Caco-2 (cell line): ENCODE measurements around the gene MBP. TPM values are rescaled to one million over a fixed set of nuclear protein-coding genes. Genes with fewer than 3 reads are reported as not detected.

ENCODE experiments used
- BruUV-seq: library from RNA; stranded (reverse); fragments of 400-500 nt; replicated peaks from 2 replicates; lab custom pipeline; 2021; lab: Mats Ljungman, UMichigan
- CTCF ChIA-PET: fragments of 300-600 bp; sonication (Branson Sonifier 250); formaldehyde crosslinking; loops from one replicate; lab custom pipeline; 2022; ENCODE audit warnings: antibody characterized with exemption; lab: Charles Lee
- POLR2A ChIA-PET: fragments of 300-600 bp; sonication (Branson Sonifier 250); formaldehyde crosslinking; loops from one replicate; lab custom pipeline; 2022; ENCODE audit warnings: antibody characterized with exemption; lab: Charles Lee
- DNase-seq, 2 experiments: peaks; one replicate each; pipeline versions ENCODE4 v3.0.0 to v3.0.0-alpha.2; 2020 to 2022
- H3K27me3 ChIP-seq: replicated peaks from 2 replicates; pipeline ENCODE4 v1.6.0; 2011; ENCODE audit warnings: low read length; ENCODE audit not compliant: control insufficient read depth, insufficient read depth
- H3K36me3 ChIP-seq: 2 replicates; pipeline ENCODE4 v1.5.1; 2011; ENCODE audit warnings: low read length; ENCODE audit not compliant: control insufficient read depth, insufficient read depth
- H3K4me1 ChIP-seq: fragments of 250-450 bp; sonication (Bioruptor Pico); 2 replicates; pipeline ENCODE4 v1.5.1; 2020; ENCODE audit warnings: mild to moderate bottlenecking
- H3K4me3 ChIP-seq: 2 replicates; pipeline ENCODE4 v1.5.1; 2011; ENCODE audit warnings: low read depth, mild to moderate bottlenecking, control low read depth, low read length
- H3K9me3 ChIP-seq: fragments of 250-450 bp; sonication (Bioruptor Pico); 2 replicates; pipeline ENCODE4 v1.5.1; 2020; ENCODE audit warnings: mild to moderate bottlenecking, moderate library complexity
- H3K27ac Mint-ChIP-seq: one replicate; pipeline ENCODE4 v1.8.0; 2022; ENCODE audit warnings: mixed read lengths; ENCODE audit not compliant: unreplicated experiment
- H3K27me3 Mint-ChIP-seq: one replicate; pipeline ENCODE4 v1.8.0; 2022; ENCODE audit warnings: mixed read lengths; ENCODE audit not compliant: insufficient read depth, unreplicated experiment
- H3K36me3 Mint-ChIP-seq: one replicate; pipeline ENCODE4 v1.8.0; 2022; ENCODE audit warnings: mild to moderate bottlenecking, mixed read lengths; ENCODE audit not compliant: insufficient read depth, unreplicated experiment
- H3K4me1 Mint-ChIP-seq: one replicate; pipeline ENCODE4 v1.8.0; 2022; ENCODE audit warnings: low read depth, mixed read lengths; ENCODE audit not compliant: unreplicated experiment
- H3K4me3 Mint-ChIP-seq: one replicate; pipeline ENCODE4 v1.8.0; 2022; ENCODE audit warnings: mild to moderate bottlenecking, moderate library complexity, mixed read lengths; ENCODE audit not compliant: unreplicated experiment
- H3K9me3 Mint-ChIP-seq: one replicate; pipeline ENCODE4 v1.8.0; 2022; ENCODE audit warnings: mixed read lengths; ENCODE audit not compliant: unreplicated experiment
- intact Hi-C: fragments of 100-400 bp; cut with micrococcal nuclease; formaldehyde crosslinking; loops from one replicate; pipeline ENCODE4 v1.10.0; 2022; ENCODE audit not compliant: unreplicated experiment
- total RNA-seq: library from RNA; stranded (reverse); gene quantifications from 2 replicates; pipeline ENCODE4 v1.2.3, GENCODE V29; 2022
- TF ChIP-seq, protein P1 (sequence below), 2 experiments: fragments of 200-600 bp in 1 of 2; IDR thresholded peaks; 1 replicate in 1 of 2; 2 replicates in 1 of 2; pipeline versions ENCODE4 v1.5.1 to v1.8.0; 2011 to 2022; ENCODE audit warnings: antibody characterized with exemption in 1 of 2, control low read depth in 1 of 2, inconsistent platforms in 1 of 2, low read depth in 1 of 2, low read length in 1 of 2, mild to moderate bottlenecking in 1 of 2, moderate library complexity in 1 of 2; ENCODE audit not compliant: insufficient read depth in 1 of 2, severe bottlenecking in 1 of 2, unreplicated experiment in 1 of 2

Gene MBP
- total RNA-seq, 1 experiment from 2014 or later, result 11.4 TPM

DNA sequence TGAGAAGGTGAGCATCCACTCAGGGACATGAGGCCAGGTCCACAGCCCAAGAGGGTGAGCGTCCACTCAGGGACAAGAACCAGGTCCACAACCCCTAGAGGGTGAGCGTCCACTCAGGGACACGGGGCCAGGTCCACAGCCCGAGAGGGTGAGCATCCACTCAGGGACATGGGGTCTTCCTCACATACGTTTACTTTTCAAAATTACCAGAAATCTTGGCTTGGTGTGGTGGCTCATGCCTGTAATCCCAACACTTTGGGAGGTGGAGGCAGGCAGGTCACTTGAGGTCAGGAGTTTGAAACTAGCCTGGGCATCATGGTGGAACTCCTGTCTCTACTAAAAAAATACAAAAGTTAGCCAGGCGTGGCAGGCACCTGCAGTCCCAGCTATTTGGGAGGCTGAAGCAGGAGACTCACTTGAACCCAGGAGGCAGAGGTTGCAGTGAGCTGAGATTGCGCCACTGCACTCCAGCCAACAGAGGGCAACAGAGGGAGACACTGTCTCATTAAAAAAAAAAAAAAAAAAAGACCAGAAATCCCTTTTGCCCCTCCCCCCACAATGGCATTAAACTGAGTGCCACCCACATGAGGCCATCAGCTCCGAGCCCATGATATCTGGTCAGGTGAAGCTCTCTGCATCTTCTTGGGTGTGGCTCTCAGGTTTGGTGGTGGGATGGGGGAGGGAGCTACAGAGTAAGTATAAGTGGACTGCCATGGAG is 9.0 kb upstream of the MBP start:
- DNase-seq, result no peak
- H3K36me3 ChIP-seq, result no peaks in the 10 kb centered on the region
- no peaks in the 10 kb centered on the region for H3K27me3 Mint-ChIP-seq
- intact Hi-C loops, result no loop called here
- POLR2A ChIA-PET, result no interaction called here
- H3K9me3 ChIP-seq, result no peaks in the 10 kb centered on the region
- no peaks in the 10 kb centered on the region for H3K27me3 ChIP-seq
- TF ChIP-seq, protein P1, sequence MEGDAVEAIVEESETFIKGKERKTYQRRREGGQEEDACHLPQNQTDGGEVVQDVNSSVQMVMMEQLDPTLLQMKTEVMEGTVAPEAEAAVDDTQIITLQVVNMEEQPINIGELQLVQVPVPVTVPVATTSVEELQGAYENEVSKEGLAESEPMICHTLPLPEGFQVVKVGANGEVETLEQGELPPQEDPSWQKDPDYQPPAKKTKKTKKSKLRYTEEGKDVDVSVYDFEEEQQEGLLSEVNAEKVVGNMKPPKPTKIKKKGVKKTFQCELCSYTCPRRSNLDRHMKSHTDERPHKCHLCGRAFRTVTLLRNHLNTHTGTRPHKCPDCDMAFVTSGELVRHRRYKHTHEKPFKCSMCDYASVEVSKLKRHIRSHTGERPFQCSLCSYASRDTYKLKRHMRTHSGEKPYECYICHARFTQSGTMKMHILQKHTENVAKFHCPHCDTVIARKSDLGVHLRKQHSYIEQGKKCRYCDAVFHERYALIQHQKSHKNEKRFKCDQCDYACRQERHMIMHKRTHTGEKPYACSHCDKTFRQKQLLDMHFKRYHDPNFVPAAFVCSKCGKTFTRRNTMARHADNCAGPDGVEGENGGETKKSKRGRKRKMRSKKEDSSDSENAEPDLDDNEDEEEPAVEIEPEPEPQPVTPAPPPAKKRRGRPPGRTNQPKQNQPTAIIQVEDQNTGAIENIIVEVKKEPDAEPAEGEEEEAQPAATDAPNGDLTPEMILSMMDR (IDR thresholded peaks at IDR 0.05; ENCODE audit: insufficient read depth in 1 of 2, low read depth in 1 of 2, low read length in 1 of 2, severe bottlenecking in 1 of 2, unreplicated experiment in 1 of 2), result no peak
- no peak overlapping the region for H3K27ac Mint-ChIP-seq
- H3K4me3 Mint-ChIP-seq, result no peak overlapping the region
- CTCF ChIA-PET, result no interaction called here
- peaks cover 9% of the 10 kb centered on the region for H3K9me3 Mint-ChIP-seq
- no peak overlapping the region for H3K4me3 ChIP-seq
- BruUV-seq, result no TSS peak
- no peaks in the 10 kb centered on the region for H3K4me1 ChIP-seq
- peaks cover 9% of the 10 kb centered on the region for H3K36me3 Mint-ChIP-seq
- no peaks in the 10 kb centered on the region for H3K4me1 Mint-ChIP-seq

DNA sequence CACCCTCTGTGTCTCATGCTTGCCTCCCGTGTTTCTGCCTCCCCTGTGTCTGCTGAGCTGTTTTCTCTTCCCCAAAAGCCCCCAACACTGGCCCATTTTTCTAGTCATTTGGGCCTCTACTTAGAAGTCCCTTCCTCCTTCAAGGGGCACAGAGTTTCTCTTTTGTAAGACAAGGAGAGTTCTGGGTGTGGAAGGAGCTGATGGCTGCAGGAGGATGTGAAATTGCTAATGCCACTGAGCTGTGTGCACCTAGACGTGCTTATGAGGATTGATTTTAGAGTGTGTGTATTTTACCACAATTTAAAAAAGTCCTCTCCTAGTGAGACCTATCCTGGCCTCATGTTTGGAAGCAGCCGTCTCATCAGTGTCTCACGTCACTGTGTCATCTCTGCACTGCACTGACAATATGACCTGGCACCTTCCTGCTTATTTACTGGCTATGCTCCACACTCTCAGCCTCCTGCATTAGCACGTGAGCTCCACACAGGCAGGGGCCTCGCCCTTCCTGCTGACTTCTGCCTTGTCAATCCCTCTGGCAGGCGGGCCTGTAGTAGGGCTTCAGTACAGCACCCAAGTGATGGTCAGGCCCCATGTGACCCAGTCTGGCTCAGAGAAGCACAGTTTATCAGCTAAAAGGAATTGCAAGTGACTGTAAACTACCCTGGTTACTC is 8.0 kb upstream of the MBP start:
- peaks cover 9% of the 10 kb centered on the region for H3K36me3 Mint-ChIP-seq
- BruUV-seq, result no TSS peak
- Histone ChIP-seq H3K27me3 (no peaks in the 10 kb centered on the region), H3K9me3 (no peaks in the 10 kb centered on the region), H3K4me1 (no peaks in the 10 kb centered on the region), H3K36me3 (no peaks in the 10 kb centered on the region), H3K4me3 (no peak overlapping the region)
- TF ChIP-seq, protein P1 (IDR thresholded peaks at IDR 0.05; ENCODE audit: insufficient read depth in 1 of 2, low read depth in 1 of 2, low read length in 1 of 2, severe bottlenecking in 1 of 2, unreplicated experiment in 1 of 2), result no peak
- H3K27ac Mint-ChIP-seq, result no peak overlapping the region
- H3K4me3 Mint-ChIP-seq, result no peak overlapping the region
- H3K4me1 Mint-ChIP-seq, result no peaks in the 10 kb centered on the region
- H3K9me3 Mint-ChIP-seq, result peaks cover 9% of the 10 kb centered on the region
- no peaks in the 10 kb centered on the region for H3K27me3 Mint-ChIP-seq
- POLR2A ChIA-PET, result no interaction called here
- CTCF ChIA-PET, result no interaction called here
- DNase-seq, result no peak
- intact Hi-C loops, result no loop called here

DNA sequence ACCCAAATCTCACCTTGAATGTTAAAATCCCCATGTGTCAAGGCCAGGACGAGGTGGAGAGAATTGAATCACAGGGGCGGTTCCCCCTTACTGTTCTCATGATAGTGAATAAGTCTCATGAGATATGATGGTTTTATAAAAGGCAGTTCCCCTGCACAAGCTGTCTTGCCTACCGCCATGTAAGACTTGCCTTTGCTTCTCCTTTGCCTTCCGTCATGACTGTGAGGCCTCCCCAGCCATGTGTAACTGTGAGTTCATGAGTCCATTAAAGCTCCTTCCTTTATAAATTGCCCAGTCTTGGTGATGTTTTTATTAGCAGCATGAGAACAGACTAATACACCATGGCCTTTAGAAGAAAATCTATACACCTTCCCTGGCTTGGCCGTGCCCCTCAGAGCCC is 7.4 kb upstream of the MBP start:
- Histone ChIP-seq H3K27me3 (no peaks in the 10 kb centered on the region), H3K4me1 (no peaks in the 10 kb centered on the region), H3K9me3 (no peaks in the 10 kb centered on the region), H3K36me3 (no peaks in the 10 kb centered on the region), H3K4me3 (no peak overlapping the region)
- ChIA-PET CTCF (no interaction called here), POLR2A (no interaction called here)
- TF ChIP-seq, protein P1 (IDR thresholded peaks at IDR 0.05; ENCODE audit: insufficient read depth in 1 of 2, low read depth in 1 of 2, low read length in 1 of 2, severe bottlenecking in 1 of 2, unreplicated experiment in 1 of 2), result no peak
- no peak overlapping the region for H3K27ac Mint-ChIP-seq
- H3K27me3 Mint-ChIP-seq, result no peaks in the 10 kb centered on the region
- no peaks in the 10 kb centered on the region for H3K4me1 Mint-ChIP-seq
- peaks cover 9% of the 10 kb centered on the region for H3K9me3 Mint-ChIP-seq
- H3K4me3 Mint-ChIP-seq, result no peak overlapping the region
- peaks cover 9% of the 10 kb centered on the region for H3K36me3 Mint-ChIP-seq
- no peak for DNase-seq
- BruUV-seq, result no TSS peak
- intact Hi-C loops, result no loop called here
